Measurements from ENCODE around the gene IFI16. TPM values are rescaled to one million over a fixed set of nuclear protein-coding genes. Genes with fewer than 3 reads are reported as not detected.

Gene IFI16
- total RNA-seq, 2 experiments from 2014 or later = 99.3 to 271 TPM

GRCh38 chr1:159091180-159091560 lies 81.5 kb downstream of the IFI16 start:
- Histone ChIP-seq H3K4me2 (ENCODE audit: low read length) (no peak overlapping the region), H4K20me1 (ENCODE audit: insufficient read depth, low read length) (no peaks in the 10 kb centered on the region), H3K36me3 (ENCODE audit: insufficient read depth, low read length) (no peaks in the 10 kb centered on the region), H3K79me2 (ENCODE audit: insufficient read depth, low read depth, low read length) (no peaks in the 10 kb centered on the region), H2AFZ (ENCODE audit: low read length) (no peak overlapping the region), H3K27ac (ENCODE audit: low read depth, low read length, poor library complexity, severe bottlenecking) (no peak overlapping the region), H3K4me3 (ENCODE audit: low read depth, low read length, poor library complexity, severe bottlenecking) (no peak overlapping the region), H3K4me1 (ENCODE audit: insufficient read depth, low read length, poor library complexity, severe bottlenecking) (peaks cover 10% of the 10 kb centered on the region), H3K9me2 (ENCODE audit: insufficient read depth, low read length) (no peaks in the 10 kb centered on the region), H3K9me3 (ENCODE audit: low read length) (no peaks in the 10 kb centered on the region)
- BruUV-seq (replicated peaks) = no TSS peak
- intact Hi-C loops (cut with micrococcal nuclease; ENCODE audit: unreplicated experiment) = no loop called here
- POLR2A ChIA-PET = interaction anchor here (0.6 to 1.3 kb wide), 2 partner anchors 9 to 189 kb away, joined by 3 to 5 read pairs; no protein-coding TSS in a partner anchor
- DNase-seq (ENCODE audit: low spot score) = no peak
- CTCF ChIA-PET (ENCODE audit: unreplicated experiment) = no interaction called here
- TF ChIP-seq EZH2phosphoT487 (IDR thresholded peaks at IDR 0.05; ENCODE audit: borderline replicate concordance, low read depth, low read length) (no peak), CTCF (conservative IDR thresholded peaks at IDR 0.05; ENCODE audit: low read length) (no peak)

GRCh38 chr1:159091607-159092031 lies 81.9 kb downstream of the IFI16 start:
- H3K79me2 ChIP-seq (ENCODE audit: insufficient read depth, low read depth, low read length) = no peaks in the 10 kb centered on the region
- H3K36me3 ChIP-seq (ENCODE audit: insufficient read depth, low read length) = no peaks in the 10 kb centered on the region
- H3K4me3 ChIP-seq (ENCODE audit: low read depth, low read length, poor library complexity, severe bottlenecking) = no peak overlapping the region
- H3K4me1 ChIP-seq (ENCODE audit: insufficient read depth, low read length, poor library complexity, severe bottlenecking) = peaks cover 10% of the 10 kb centered on the region
- CTCF ChIA-PET (ENCODE audit: unreplicated experiment) = no interaction called here
- no peak overlapping the region for H3K27ac ChIP-seq (ENCODE audit: low read depth, low read length, poor library complexity, severe bottlenecking)
- H3K4me2 ChIP-seq (ENCODE audit: low read length) = no peak overlapping the region
- H3K9me3 ChIP-seq (ENCODE audit: low read length) = no peaks in the 10 kb centered on the region
- H2AFZ ChIP-seq (ENCODE audit: low read length) = no peak overlapping the region
- no peaks in the 10 kb centered on the region for H3K9me2 ChIP-seq (ENCODE audit: insufficient read depth, low read length)
- H4K20me1 ChIP-seq (ENCODE audit: insufficient read depth, low read length) = no peaks in the 10 kb centered on the region
- POLR2A ChIA-PET = interaction anchor here (0.6 to 1.3 kb wide), 2 partner anchors 10 to 189 kb away, joined by 3 to 5 read pairs; no protein-coding TSS in a partner anchor
- BruUV-seq (replicated peaks) = no TSS peak
- TF ChIP-seq CTCF (conservative IDR thresholded peaks at IDR 0.05; ENCODE audit: low read length) = no peak
- TF ChIP-seq EZH2phosphoT487 (IDR thresholded peaks at IDR 0.05; ENCODE audit: borderline replicate concordance, low read depth, low read length) = no peak
- intact Hi-C loops (cut with micrococcal nuclease; ENCODE audit: unreplicated experiment) = no loop called here
- no peak for DNase-seq (ENCODE audit: low spot score)

GRCh38 chr1:159092036-159092760 lies 82.5 kb downstream of the IFI16 start:
- Histone ChIP-seq H4K20me1 (ENCODE audit: insufficient read depth, low read length) (no peaks in the 10 kb centered on the region), H3K79me2 (ENCODE audit: insufficient read depth, low read depth, low read length) (no peaks in the 10 kb centered on the region), H3K4me2 (ENCODE audit: low read length) (no peak overlapping the region), H3K27ac (ENCODE audit: low read depth, low read length, poor library complexity, severe bottlenecking) (no peak overlapping the region), H3K9me3 (ENCODE audit: low read length) (no peaks in the 10 kb centered on the region), H3K4me3 (ENCODE audit: low read depth, low read length, poor library complexity, severe bottlenecking) (no peak overlapping the region), H3K4me1 (ENCODE audit: insufficient read depth, low read length, poor library complexity, severe bottlenecking) (peaks cover 10% of the 10 kb centered on the region), H2AFZ (ENCODE audit: low read length) (no peak overlapping the region), H3K36me3 (ENCODE audit: insufficient read depth, low read length) (no peaks in the 10 kb centered on the region), H3K9me2 (ENCODE audit: insufficient read depth, low read length) (no peaks in the 10 kb centered on the region)
- DNase-seq (ENCODE audit: low spot score) = no peak
- ChIA-PET POLR2A (no interaction called here), CTCF (ENCODE audit: unreplicated experiment) (no interaction called here)
- intact Hi-C loops (cut with micrococcal nuclease; ENCODE audit: unreplicated experiment) = no loop called here
- TF ChIP-seq EZH2phosphoT487 (IDR thresholded peaks at IDR 0.05; ENCODE audit: borderline replicate concordance, low read depth, low read length) (no peak), CTCF (conservative IDR thresholded peaks at IDR 0.05; ENCODE audit: low read length) (no peak)
- BruUV-seq (replicated peaks) = no TSS peak

Data from OCI-LY7 (cell line).